Mesendoderm (in vitro differentiated cells): ENCODE measurements around the gene PLOD3.
A peak's percentile ranks its signal among the peaks of the same experiment; 100 is the strongest.

Experiments
- DNase-seq: peaks from one replicate; pipeline ENCODE4 v3.0.0; 2013
- H2AK5ac ChIP-seq: 2 replicates; pipeline ENCODE4 v1.6.1; 2013; ENCODE audit warnings: low read length, inconsistent platforms
- H2BK120ac ChIP-seq: 2 replicates; pipeline ENCODE4 v1.6.1; 2013; ENCODE audit warnings: low read depth, mild to moderate bottlenecking, low read length, moderate library complexity, mixed read lengths
- H2BK15ac ChIP-seq: replicated peaks from 2 replicates; pipeline ENCODE4 v1.6.1; 2013; ENCODE audit warnings: low read depth, mild to moderate bottlenecking, moderate library complexity
- H2BK5ac ChIP-seq: 2 replicates; pipeline ENCODE4 v1.6.1; 2013; ENCODE audit warnings: low read length, inconsistent platforms
- H3K18ac ChIP-seq: 2 replicates; pipeline ENCODE4 v1.6.1; 2013; ENCODE audit warnings: mild to moderate bottlenecking, low read length, mixed read lengths
- H3K23ac ChIP-seq: one replicate; pipeline ENCODE4 v1.6.1; 2013; ENCODE audit warnings: low read length
- H3K27ac ChIP-seq: 2 replicates; pipeline ENCODE4 v1.5.1; 2013; ENCODE audit warnings: low read depth, mild to moderate bottlenecking, inconsistent platforms, low read length, moderate library complexity
- H3K27me3 ChIP-seq: 2 replicates; pipeline ENCODE4 v1.6.1; 2013; ENCODE audit warnings: low read length, control low read depth, mild to moderate bottlenecking, inconsistent platforms; ENCODE audit not compliant: insufficient read depth, poor library complexity
- H3K36me3 ChIP-seq: 2 replicates; pipeline ENCODE4 v1.6.1; 2013; ENCODE audit warnings: low read length, inconsistent platforms; ENCODE audit not compliant: control insufficient read depth, insufficient read depth
- H3K4ac ChIP-seq: one replicate; pipeline ENCODE4 v1.6.1; 2013; ENCODE audit warnings: low read depth, mild to moderate bottlenecking, low read length, moderate library complexity
- H3K4me1 ChIP-seq: 2 replicates; pipeline ENCODE4 v1.6.1; 2013; ENCODE audit warnings: low read depth, low read length, inconsistent platforms; ENCODE audit not compliant: control insufficient read depth
- H3K4me2 ChIP-seq: 2 replicates; pipeline ENCODE4 v1.6.1; 2013; ENCODE audit warnings: low read length
- H3K4me3 ChIP-seq: 2 replicates; pipeline ENCODE4 v1.5.1; 2013; ENCODE audit warnings: mild to moderate bottlenecking, low read length
- H3K56ac ChIP-seq: one replicate; pipeline ENCODE4 v1.6.1; 2013; ENCODE audit warnings: low read length
- H3K79me1 ChIP-seq: 2 replicates; pipeline ENCODE4 v1.6.1; 2013; ENCODE audit warnings: low read length, inconsistent platforms
- H3K79me2 ChIP-seq: 2 replicates; pipeline ENCODE4 v1.6.1; 2013; ENCODE audit warnings: mild to moderate bottlenecking, low read length; ENCODE audit not compliant: control insufficient read depth, insufficient read depth
- H3K9ac ChIP-seq: 2 replicates; pipeline ENCODE4 v1.6.1; 2013; ENCODE audit warnings: low read length, inconsistent platforms
- H4K5ac ChIP-seq: one replicate; pipeline ENCODE4 v1.6.1; 2013; ENCODE audit warnings: low read length
- H4K8ac ChIP-seq: one replicate; pipeline ENCODE4 v1.6.1; 2013; ENCODE audit warnings: low read depth, mild to moderate bottlenecking, control low read depth, low read length, moderate library complexity
- WGBS: extraction: QIAGEN DNeasy Blood & Tissue Kit; methylation state at CpG from one replicate; pipeline ENCODE4 v1.1.7; 2013; ENCODE audit warnings: low lambda C conversion rate, missing lambda C conversion rate; ENCODE audit not compliant: insufficient coverage; ENCODE audit errors: extremely low coverage; 5-methylcytosine and 5-hydroxymethylcytosine counted together

Gene PLOD3

GRCh38 chr7:101232141-101232850 lies 14.9 kb upstream of the PLOD3 start:
- H3K4me3 ChIP-seq = peak overlapping the region; percentile 48
- no CpG with 5 or more reads among the region's 52 CpGs for WGBS
- H3K79me2 ChIP-seq = no peaks in the 10 kb centered on the region
- no peak overlapping the region for H2AK5ac ChIP-seq
- peak overlapping the region; percentile 17 for H3K27ac ChIP-seq
- peak overlapping the region; percentile 82 for H3K9ac ChIP-seq
- no peak overlapping the region for H2BK5ac ChIP-seq
- H2BK120ac ChIP-seq = no peak overlapping the region
- H2BK15ac ChIP-seq = no peak overlapping the region
- H3K18ac ChIP-seq = peak overlapping the region; percentile 62
- H3K4ac ChIP-seq = no peak overlapping the region
- DNase-seq = peak; percentile 61
- peak overlapping the region; percentile 87 for H3K56ac ChIP-seq
- no peaks in the 10 kb centered on the region for H3K79me1 ChIP-seq
- H4K8ac ChIP-seq = peak overlapping the region; percentile 13
- H4K5ac ChIP-seq = no peak overlapping the region
- H3K4me2 ChIP-seq = peak overlapping the region; percentile 93
- H3K23ac ChIP-seq = no peak overlapping the region
- no peaks in the 10 kb centered on the region for H3K27me3 ChIP-seq
- H3K36me3 ChIP-seq = no peaks in the 10 kb centered on the region
- H3K4me1 ChIP-seq = peaks cover 5% of the 10 kb centered on the region

GRCh38 chr7:101231644-101232043 lies 14.3 kb upstream of the PLOD3 start:
- Histone ChIP-seq H3K56ac (peak overlapping the region; percentile 26), H3K18ac (no peak overlapping the region), H3K79me2 (no peaks in the 10 kb centered on the region), H3K4me3 (no peak overlapping the region), H2BK5ac (no peak overlapping the region), H3K9ac (peak overlapping the region; percentile 82), H4K8ac (peak overlapping the region; percentile 13), H3K4me2 (peak overlapping the region; percentile 17), H3K27ac (peak overlapping the region; percentile 15), H3K27me3 (no peaks in the 10 kb centered on the region), H3K79me1 (no peaks in the 10 kb centered on the region), H2BK15ac (no peak overlapping the region), H3K36me3 (peaks cover 2% of the 10 kb centered on the region), H2BK120ac (no peak overlapping the region), H3K4ac (no peak overlapping the region), H2AK5ac (no peak overlapping the region), H3K4me1 (peaks cover 5% of the 10 kb centered on the region), H4K5ac (no peak overlapping the region), H3K23ac (peak overlapping the region; percentile 24)
- no peak for DNase-seq
- no CpG with 5 or more reads among the region's 7 CpGs for WGBS

- Histone ChIP-seq H3K79me2 (no peaks in the 10 kb centered on the region), H3K56ac (no peak overlapping the region), H2BK15ac (no peak overlapping the region), H3K9ac (no peak overlapping the region), H3K18ac (no peak overlapping the region), H3K27ac (no peak overlapping the region), H3K79me1 (peaks cover 1% of the 10 kb centered on the region), H3K4me2 (no peak overlapping the region), H3K4me1 (peaks cover 3% of the 10 kb centered on the region), H4K5ac (no peak overlapping the region), H4K8ac (no peak overlapping the region), H3K23ac (no peak overlapping the region), H2BK5ac (no peak overlapping the region), H3K4ac (no peak overlapping the region), H3K4me3 (no peak overlapping the region), H2BK120ac (no peak overlapping the region), H3K27me3 (no peaks in the 10 kb centered on the region), H2AK5ac (no peak overlapping the region), H3K36me3 (peaks cover 4% of the 10 kb centered on the region)
- WGBS = no CpG with 5 or more reads among the region's 9 CpGs
- no peak for DNase-seq
These were observed 9.3 kb upstream of the PLOD3 start for GRCh38 chr7:101226721-101227120.

GRCh38 chr7:101225650-101226049 lies 8.3 kb upstream of the PLOD3 start:
- Histone ChIP-seq H2BK5ac (no peak overlapping the region), H3K4ac (no peak overlapping the region), H3K27me3 (no peaks in the 10 kb centered on the region), H3K23ac (no peak overlapping the region), H3K79me2 (no peaks in the 10 kb centered on the region), H2BK15ac (no peak overlapping the region), H2AK5ac (no peak overlapping the region), H3K9ac (no peak overlapping the region), H3K4me1 (no peaks in the 10 kb centered on the region), H3K79me1 (peaks cover 1% of the 10 kb centered on the region), H4K8ac (no peak overlapping the region), H2BK120ac (no peak overlapping the region), H3K36me3 (peaks cover 4% of the 10 kb centered on the region), H3K4me3 (no peak overlapping the region), H3K4me2 (no peak overlapping the region), H3K27ac (no peak overlapping the region), H4K5ac (no peak overlapping the region), H3K18ac (no peak overlapping the region), H3K56ac (no peak overlapping the region)
- DNase-seq = no peak
- no CpG with 5 or more reads among the region's 6 CpGs for WGBS

GRCh38 chr7:101223528-101223927 lies 6.1 kb upstream of the PLOD3 start:
- H2BK15ac ChIP-seq = no peak overlapping the region
- no peak overlapping the region for H3K4ac ChIP-seq
- H3K27me3 ChIP-seq = no peaks in the 10 kb centered on the region
- WGBS = no CpG with 5 or more reads among the region's 15 CpGs
- H2BK120ac ChIP-seq = no peak overlapping the region
- H3K36me3 ChIP-seq = peaks cover 4% of the 10 kb centered on the region
- H3K4me1 ChIP-seq = no peaks in the 10 kb centered on the region
- H2BK5ac ChIP-seq = no peak overlapping the region
- peaks cover 4% of the 10 kb centered on the region for H3K79me2 ChIP-seq
- H3K27ac ChIP-seq = no peak overlapping the region
- H3K23ac ChIP-seq = no peak overlapping the region
- no peak overlapping the region for H4K5ac ChIP-seq
- H3K9ac ChIP-seq = no peak overlapping the region
- no peak overlapping the region for H3K56ac ChIP-seq
- H3K18ac ChIP-seq = no peak overlapping the region
- no peak overlapping the region for H4K8ac ChIP-seq
- no peak overlapping the region for H3K4me3 ChIP-seq
- no peak overlapping the region for H3K4me2 ChIP-seq
- peaks cover 10% of the 10 kb centered on the region for H3K79me1 ChIP-seq
- no peak for DNase-seq
- H2AK5ac ChIP-seq = no peak overlapping the region
